AG09309 (cell line): ENCODE results near the gene CSNK1G2.

ENCODE experiments used
- DNase-seq: peaks from one replicate; pipeline ENCODE4 v3.0.0-alpha.2; 2010; ENCODE audit warnings: low read depth
- H3K4me3 ChIP-seq: 2 replicates; pipeline ENCODE4 v1.5.1; 2011; ENCODE audit warnings: mild to moderate bottlenecking, low read depth, low read length, moderate library complexity; ENCODE audit not compliant: control insufficient read depth
- TF ChIP-seq, protein P1 (sequence below): IDR thresholded peaks from 2 replicates; pipeline ENCODE4 v1.5.1; 2011; ENCODE audit warnings: mild to moderate bottlenecking, low read depth, low read length, inconsistent platforms; ENCODE audit not compliant: insufficient read depth, control insufficient read depth; ENCODE audit errors: missing control alignments

Gene CSNK1G2

DNA sequence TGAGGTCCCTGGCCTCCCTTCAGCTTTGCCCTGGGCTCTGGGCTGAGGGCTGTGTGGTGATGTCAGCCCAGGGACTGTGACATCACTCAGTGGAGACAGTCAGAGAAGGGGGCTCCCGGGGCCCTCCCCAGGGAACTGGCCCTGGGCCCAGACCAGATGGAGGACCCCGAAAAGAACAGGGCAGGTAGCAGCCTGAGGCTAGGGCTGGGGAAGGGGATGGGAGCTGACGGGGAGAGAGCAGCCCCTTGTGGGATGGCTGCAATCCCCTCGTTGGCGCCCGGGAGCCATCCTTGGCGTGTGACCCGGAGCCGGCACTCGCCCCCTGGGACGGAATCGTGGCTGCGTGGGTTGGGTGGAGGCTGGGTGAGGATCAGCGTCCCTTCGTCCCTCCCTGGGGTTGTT, 13.6 kb downstream of the CSNK1G2 start:
- DNase-seq = no peak
- TF ChIP-seq, protein P1, sequence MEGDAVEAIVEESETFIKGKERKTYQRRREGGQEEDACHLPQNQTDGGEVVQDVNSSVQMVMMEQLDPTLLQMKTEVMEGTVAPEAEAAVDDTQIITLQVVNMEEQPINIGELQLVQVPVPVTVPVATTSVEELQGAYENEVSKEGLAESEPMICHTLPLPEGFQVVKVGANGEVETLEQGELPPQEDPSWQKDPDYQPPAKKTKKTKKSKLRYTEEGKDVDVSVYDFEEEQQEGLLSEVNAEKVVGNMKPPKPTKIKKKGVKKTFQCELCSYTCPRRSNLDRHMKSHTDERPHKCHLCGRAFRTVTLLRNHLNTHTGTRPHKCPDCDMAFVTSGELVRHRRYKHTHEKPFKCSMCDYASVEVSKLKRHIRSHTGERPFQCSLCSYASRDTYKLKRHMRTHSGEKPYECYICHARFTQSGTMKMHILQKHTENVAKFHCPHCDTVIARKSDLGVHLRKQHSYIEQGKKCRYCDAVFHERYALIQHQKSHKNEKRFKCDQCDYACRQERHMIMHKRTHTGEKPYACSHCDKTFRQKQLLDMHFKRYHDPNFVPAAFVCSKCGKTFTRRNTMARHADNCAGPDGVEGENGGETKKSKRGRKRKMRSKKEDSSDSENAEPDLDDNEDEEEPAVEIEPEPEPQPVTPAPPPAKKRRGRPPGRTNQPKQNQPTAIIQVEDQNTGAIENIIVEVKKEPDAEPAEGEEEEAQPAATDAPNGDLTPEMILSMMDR = no peak
- no peak overlapping the region for H3K4me3 ChIP-seq

DNA sequence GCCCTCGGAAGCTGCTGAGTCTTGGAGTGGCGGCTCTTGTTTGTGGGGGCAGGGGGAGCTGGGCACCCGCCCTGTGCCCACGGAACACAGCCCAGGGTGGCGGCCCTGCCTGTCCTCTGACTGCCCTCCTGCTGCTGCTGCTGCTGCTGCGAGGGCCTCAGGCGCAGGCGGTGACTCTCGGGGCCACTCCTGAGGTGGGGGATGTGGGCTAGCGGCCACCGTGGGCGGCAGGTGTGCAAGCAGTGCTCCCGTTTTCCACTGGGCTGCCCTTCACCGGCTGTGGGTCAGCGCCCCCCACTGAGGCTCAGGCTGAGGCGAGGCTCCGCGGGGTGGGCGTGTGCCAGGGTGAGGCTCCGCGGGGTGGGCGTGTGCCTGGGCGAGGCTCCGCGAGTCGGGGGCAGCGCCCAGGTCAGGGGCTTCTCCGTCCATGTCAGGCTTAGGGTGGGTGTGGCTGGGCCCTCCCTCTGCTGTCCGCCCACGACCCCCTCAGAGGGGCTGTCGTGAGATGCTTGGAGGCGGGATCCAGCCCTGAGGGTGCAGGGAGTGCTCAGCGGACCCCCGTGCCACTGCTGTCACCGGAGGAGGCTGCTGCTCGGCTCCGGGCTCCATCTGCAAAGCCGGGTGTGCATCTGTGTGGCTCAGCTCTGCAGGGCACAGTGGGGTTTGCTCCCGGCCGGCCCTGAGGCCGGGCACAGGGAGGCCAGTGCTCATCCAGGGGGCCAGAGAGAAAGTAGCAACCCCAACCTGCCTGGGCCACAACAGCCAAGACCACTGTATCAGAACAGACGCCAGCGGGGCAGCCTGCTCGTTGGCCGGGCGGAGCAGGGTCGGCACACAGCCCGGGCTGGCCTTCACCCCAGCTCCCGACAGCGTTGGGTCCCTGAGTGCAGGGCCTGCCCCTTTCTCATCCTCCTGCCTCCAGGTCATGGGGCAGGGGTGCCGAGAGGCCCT, 14.5 kb downstream of the CSNK1G2 start:
- H3K4me3 ChIP-seq = no peak overlapping the region
- no peak for DNase-seq
- TF ChIP-seq, protein P1 = no peak

DNA sequence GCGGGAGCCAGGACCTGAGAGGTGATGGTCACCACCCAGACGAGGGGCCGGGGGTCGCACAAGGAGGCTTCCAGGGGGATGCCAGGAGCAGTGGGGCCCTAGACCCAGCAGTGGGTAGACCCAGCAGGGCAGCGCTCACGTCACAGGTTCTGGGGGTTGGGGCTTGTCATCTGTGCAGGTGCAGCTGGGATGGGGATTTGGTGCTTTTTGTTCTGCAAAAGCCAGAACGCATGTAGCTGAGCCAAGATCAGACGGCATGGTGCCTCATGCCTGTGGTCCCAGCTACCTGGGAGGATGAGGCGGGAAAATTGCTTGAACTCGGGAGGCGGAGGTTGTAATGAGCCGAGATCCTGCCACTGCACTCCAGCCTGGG, 15.1 kb downstream of the CSNK1G2 start:
- TF ChIP-seq, protein P1 = no peak
- DNase-seq = no peak
- no peak overlapping the region for H3K4me3 ChIP-seq

DNA sequence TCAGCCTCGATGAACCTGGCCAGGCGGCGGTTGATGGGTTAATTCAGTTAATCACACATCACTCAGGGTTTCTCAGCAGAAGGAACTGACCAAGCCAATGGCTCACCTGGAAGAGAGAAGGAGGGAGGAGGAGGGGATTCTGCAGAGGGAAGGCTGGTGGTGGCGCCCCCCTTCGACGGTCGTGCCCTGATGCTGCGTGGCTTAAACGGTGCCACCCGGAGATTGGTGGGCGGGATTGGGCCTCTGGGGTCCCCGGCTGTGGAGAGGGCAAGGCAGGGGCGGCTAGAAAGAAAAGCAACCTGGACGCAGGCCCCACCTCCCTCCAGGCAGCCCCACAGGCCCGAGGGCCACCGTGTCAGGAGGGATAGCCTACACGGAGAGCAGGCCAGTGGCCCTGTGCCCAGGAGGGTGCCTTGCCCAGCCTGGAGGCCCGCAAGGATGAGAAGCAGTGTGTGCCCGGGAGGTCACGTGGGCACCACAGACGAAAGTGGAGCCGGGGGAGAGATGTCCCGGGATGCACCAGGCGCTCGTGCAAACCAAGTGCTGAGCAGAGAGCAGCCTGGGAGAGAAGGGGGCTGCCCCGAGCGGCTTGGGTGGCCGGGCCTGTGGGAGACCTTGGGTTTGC, 16.0 kb downstream of the CSNK1G2 start:
- no peak overlapping the region for H3K4me3 ChIP-seq
- TF ChIP-seq, protein P1 = no peak
- DNase-seq = no peak

DNA sequence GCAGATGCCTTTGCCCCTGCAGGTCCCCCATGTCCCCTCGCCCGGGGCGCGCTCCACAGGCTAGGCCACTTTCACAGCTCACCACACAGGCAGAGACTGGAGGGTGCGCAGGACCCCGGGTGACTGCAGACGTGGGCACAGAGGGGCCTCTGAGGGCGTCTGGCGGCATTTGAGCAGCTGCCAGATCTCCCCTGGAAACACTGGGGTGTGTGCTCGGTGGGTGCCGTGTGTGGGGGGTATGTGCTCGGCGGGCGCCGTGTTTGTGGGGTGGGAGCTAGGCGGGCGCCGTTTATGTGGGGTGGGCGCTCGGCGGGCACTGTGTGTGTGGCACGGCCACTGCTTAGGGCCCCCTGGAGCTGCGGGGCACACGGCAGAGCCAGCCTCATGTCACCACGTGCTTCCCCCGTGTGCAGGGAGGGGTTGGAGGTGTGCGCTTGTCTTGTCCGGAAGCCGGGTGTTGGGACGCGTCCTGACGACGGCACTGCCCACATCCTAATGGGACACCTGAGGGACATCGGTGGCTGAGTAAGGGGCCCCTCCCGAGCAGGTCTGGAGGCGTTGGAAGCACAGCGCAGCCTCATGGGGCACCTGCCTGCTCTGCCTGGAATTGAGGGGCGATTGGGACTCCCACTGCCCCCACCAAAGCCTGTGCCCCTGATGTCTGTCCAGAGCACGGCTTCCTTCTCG, 16.7 kb downstream of the CSNK1G2 start:
- TF ChIP-seq, protein P1 = no peak
- no peak for DNase-seq
- H3K4me3 ChIP-seq = no peak overlapping the region

DNA sequence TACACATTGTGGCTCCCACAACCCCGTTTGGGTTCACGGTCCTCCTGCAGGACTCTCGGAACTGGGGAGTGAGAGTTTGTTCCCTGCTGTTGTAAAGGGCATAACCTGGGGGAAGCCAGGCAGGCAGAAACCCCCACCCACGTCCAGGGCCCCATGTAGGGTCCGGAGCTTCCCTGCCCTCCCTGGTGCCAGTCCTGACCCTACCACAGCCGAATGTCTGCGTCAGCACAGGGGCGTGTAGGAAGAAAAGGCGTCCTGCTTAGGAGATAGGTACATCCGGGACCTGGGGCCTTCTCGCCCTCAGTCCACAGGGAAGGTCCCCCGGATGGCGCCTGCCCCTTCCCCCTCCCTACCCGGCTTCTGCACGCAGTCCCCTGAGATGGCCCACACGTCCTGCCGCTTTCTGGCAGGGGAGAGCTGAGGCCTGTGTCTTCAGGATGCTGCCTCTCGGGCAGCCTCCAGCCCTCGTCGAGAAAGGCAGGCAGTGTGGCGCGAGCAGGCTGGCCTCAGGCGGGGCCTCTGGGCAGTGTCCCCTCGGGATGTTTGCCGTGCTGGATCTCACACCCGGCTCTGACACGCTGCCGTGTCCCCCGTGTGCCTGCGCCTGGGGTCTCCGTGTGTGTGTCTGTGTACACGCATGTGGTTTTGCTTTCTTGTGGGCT, 19.1 kb downstream of the CSNK1G2 start:
- DNase-seq = no peak
- no peak overlapping the region for H3K4me3 ChIP-seq
- TF ChIP-seq, protein P1 = no peak
